Activated T-helper 1 cell treated with anti-CD3 and anti-CD28 coated beads, Interleukin-12 subunit alpha, Interleukin-12 subunit beta, Interleukin-2, Interleukin-4 antibody, amounts not matched to agents 30 ng/mL and 10 ng/mL and 1 ng/mL, durations not matched to agents 14 hours and 24 hours and 36 hours (primary cell): ENCODE data around the gene DNAJB8. TPM values are rescaled to one million over a fixed set of nuclear protein-coding genes. Genes with fewer than 3 reads are reported as not detected.

Experiments used
- DNase-seq: peaks from one replicate; pipeline ENCODE4 v3.0.0; 2021; ENCODE audit warnings: low spot score
- H3K27ac Mint-ChIP-seq: one replicate; pipeline ENCODE4 v1.8.0; 2021; ENCODE audit warnings: mild to moderate bottlenecking, mixed read lengths
- H3K27me3 Mint-ChIP-seq: one replicate; pipeline ENCODE4 v1.8.0; 2022; ENCODE audit warnings: mild to moderate bottlenecking, moderate library complexity, mixed read lengths; ENCODE audit not compliant: insufficient read depth
- H3K36me3 Mint-ChIP-seq: one replicate; pipeline ENCODE4 v1.8.0; 2021; ENCODE audit warnings: low read depth, mixed read lengths
- H3K4me1 Mint-ChIP-seq: one replicate; pipeline ENCODE4 v1.8.0; 2021; ENCODE audit warnings: low read depth, mixed read lengths
- H3K4me3 Mint-ChIP-seq: one replicate; pipeline ENCODE4 v1.8.0; 2021; ENCODE audit warnings: mild to moderate bottlenecking, moderate library complexity, mixed read lengths
- H3K9me3 Mint-ChIP-seq: one replicate; pipeline ENCODE4 v1.8.0; 2021; ENCODE audit warnings: mixed read lengths
- intact Hi-C: fragments of 100-400 bp; cut with micrococcal nuclease; formaldehyde crosslinking; loops from one replicate; pipeline ENCODE4 v1.15.1; 2024
- total RNA-seq: library from RNA; stranded (reverse); gene quantifications from 2 replicates; pipeline ENCODE4 v1.2.3, GENCODE V29; 2022

Gene DNAJB8
- total RNA-seq, 1 donor from 2014 or later, result not detected

DNA sequence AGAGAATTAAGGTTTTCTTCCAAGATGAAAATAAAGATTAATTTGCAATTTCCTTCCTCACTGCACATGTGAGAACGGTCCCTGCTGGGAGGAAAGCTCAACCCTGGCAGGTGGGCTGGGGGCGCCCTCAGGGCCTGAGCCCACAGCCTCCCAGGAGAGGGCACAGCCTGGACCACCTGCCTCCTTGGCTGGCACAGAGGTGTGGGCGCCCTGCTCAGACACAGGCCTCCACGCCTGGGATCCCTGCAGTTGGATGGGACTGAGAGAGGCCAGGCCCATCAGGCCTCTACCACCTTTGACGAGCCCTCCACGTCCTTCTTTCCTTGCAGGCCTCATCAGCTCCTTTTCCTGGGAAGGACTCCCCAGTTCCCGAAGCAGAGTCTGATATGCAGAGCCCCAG, 46.4 kb downstream of the DNAJB8 start:
- Mint-ChIP-seq H3K9me3 (no peaks in the 10 kb centered on the region), H3K27ac (no peak overlapping the region), H3K4me1 (no peaks in the 10 kb centered on the region), H3K36me3 (no peaks in the 10 kb centered on the region), H3K27me3 (peaks cover 3% of the 10 kb centered on the region), H3K4me3 (no peak overlapping the region)
- intact Hi-C loops, result no loop called here
- no peak for DNase-seq

DNA sequence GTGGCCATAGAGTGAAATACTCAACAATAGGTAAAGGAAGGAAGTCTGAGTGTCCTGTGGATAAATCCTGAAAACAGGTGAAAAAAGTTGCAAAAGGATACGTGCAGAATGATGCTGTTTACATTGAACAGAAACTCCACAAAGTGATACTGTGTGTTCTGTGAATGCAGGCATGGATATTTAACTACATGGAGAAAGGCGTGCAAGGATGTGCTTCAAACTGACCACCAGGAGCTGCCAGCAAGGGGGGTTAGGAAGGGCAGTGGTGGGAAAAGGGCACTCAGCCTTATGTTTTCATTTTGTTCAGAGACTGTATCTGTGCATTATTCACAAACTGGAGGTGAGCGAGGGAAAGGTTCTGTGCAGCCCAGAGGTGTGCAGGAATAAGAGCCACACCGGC, 47.4 kb downstream of the DNAJB8 start:
- Mint-ChIP-seq H3K4me1 (no peaks in the 10 kb centered on the region), H3K9me3 (no peaks in the 10 kb centered on the region), H3K27ac (no peak overlapping the region), H3K27me3 (peaks cover under 1% of the 10 kb centered on the region), H3K4me3 (no peak overlapping the region), H3K36me3 (no peaks in the 10 kb centered on the region)
- no peak for DNase-seq
- intact Hi-C loops, result no loop called here

DNA sequence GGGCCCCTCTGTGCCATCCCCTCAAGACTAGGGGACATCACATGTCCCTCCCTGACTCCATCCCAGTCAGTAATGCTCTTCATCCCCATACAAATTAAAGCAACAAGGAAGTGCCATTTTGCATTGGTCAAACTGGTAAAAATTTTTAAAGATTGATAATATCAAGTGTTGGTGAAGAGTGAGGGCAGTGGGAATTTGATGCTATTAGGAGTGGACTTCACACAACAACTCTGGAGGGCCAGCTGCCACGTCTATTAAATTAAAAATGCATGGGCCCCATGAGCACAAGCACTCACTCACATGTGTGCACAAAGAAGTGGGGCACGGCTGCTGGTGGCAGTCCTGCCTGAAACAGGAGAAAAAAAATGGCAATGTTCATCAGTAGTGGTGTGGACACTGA, 47.8 kb downstream of the DNAJB8 start:
- H3K4me3 Mint-ChIP-seq, result no peak overlapping the region
- no peaks in the 10 kb centered on the region for H3K9me3 Mint-ChIP-seq
- intact Hi-C loops, result no loop called here
- no peaks in the 10 kb centered on the region for H3K4me1 Mint-ChIP-seq
- DNase-seq, result no peak
- H3K27me3 Mint-ChIP-seq, result no peaks in the 10 kb centered on the region
- H3K27ac Mint-ChIP-seq, result no peak overlapping the region
- H3K36me3 Mint-ChIP-seq, result no peaks in the 10 kb centered on the region

DNA sequence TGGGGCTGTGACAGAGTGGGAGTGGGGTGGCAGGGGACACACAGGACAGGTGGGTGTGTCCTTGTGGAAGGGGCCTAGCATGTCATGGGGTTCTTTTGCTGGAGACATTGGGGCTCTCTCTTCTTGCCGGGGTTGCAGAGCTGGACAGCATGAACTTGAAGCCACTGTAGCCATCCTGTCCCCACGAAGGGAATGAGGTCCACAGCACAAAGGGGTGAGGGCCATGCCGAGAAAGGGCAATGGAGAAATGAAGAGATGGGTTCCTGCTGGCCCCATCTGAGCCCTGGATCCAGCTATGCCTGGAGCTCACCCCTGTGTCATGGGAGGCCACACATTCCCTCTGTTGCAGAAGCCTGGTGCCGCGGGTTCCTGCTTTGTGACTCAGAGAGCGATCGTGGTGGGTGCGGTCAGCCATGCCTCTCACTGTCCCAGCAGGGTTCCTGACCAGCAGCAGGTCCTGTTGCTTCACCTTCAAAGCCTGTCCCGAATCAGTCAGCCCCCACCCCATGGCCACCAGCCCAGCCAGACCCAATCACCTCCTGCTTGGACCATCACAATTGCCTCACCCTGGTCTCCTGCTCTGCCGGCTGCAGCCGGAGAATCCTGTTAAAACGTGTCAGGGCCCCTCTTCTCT, 50.0 kb downstream of the DNAJB8 start:
- no peak for DNase-seq
- H3K36me3 Mint-ChIP-seq, result no peaks in the 10 kb centered on the region
- intact Hi-C loops, result no loop called here
- no peaks in the 10 kb centered on the region for H3K9me3 Mint-ChIP-seq
- no peaks in the 10 kb centered on the region for H3K4me1 Mint-ChIP-seq
- H3K4me3 Mint-ChIP-seq, result no peak overlapping the region
- no peak overlapping the region for H3K27ac Mint-ChIP-seq
- H3K27me3 Mint-ChIP-seq, result no peaks in the 10 kb centered on the region

DNA sequence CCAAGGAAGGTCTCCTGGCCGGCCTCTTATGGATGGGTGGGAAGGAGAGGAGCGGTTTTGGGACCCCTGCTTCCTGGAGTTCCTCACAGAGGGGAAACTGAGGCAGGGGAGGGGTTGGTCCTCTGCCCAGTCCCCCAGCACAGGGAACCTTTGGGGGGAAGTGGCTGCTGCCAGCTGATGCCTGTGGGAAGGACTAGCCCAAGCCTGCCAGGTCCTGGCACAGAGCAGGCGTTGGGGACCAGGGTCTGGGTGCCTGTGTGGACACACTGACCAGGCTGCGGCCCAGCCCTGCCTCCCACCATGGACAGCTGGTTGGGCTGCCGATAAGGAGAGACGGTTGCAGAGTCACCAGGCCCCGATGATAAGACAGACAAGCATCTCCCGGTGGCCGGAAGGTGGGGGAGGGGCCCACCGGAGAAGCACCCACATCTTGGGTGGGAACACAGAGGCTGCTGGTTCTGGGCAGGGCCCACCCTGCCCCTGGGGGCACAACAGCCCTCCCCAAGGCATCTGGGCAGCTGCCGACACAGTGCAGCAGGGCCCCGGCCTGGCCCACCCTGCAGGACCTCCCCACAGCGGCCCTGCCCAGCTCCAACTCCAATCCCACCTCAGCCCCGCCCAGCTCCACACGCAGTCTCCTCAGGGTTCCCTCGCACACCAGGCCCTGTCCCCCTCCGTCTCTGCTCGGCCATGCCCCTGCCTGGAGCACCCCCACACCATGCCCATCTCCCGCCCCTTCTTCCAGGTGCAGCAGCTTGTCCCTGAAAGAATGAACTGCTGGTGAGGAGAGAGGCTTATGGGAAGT, 50.7 kb downstream of the DNAJB8 start:
- no peak for DNase-seq
- intact Hi-C loops, result no loop called here
- no peaks in the 10 kb centered on the region for H3K36me3 Mint-ChIP-seq
- no peak overlapping the region for H3K27ac Mint-ChIP-seq
- no peaks in the 10 kb centered on the region for H3K4me1 Mint-ChIP-seq
- H3K27me3 Mint-ChIP-seq, result no peaks in the 10 kb centered on the region
- H3K9me3 Mint-ChIP-seq, result no peaks in the 10 kb centered on the region
- H3K4me3 Mint-ChIP-seq, result no peak overlapping the region

DNA sequence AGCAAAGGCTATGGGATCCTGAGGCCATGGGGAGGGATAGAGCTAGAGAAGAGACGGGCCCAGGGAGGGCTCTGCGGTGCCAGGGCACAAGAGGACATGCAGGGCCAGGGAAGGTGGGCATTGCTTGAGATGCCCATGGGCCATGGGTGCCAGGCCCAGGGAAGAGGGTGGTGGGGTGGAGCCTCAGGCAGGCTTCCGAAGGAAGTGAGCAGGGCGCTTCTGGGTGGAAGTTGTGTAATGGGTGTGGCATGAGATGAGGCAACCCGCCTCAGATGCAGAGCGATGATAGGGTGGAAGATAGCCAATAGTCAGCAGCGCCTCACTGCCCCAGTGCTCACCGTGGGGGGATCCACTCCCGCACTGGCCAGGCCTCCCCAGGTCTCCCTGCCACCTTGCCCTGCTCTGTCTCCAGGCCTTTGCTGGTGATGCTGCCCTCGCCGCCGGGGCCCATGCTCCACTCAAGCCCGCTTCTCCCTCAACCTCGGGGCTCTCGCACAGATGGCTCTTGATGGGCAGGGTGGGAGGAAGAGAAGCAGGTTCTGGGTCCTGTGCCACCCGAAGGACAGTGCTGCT, 51.4 kb downstream of the DNAJB8 start:
- no peak overlapping the region for H3K27ac Mint-ChIP-seq
- no peak overlapping the region for H3K4me3 Mint-ChIP-seq
- H3K4me1 Mint-ChIP-seq, result no peaks in the 10 kb centered on the region
- no peaks in the 10 kb centered on the region for H3K9me3 Mint-ChIP-seq
- no peak for DNase-seq
- no peaks in the 10 kb centered on the region for H3K27me3 Mint-ChIP-seq
- intact Hi-C loops, result no loop called here
- H3K36me3 Mint-ChIP-seq, result no peaks in the 10 kb centered on the region

DNA sequence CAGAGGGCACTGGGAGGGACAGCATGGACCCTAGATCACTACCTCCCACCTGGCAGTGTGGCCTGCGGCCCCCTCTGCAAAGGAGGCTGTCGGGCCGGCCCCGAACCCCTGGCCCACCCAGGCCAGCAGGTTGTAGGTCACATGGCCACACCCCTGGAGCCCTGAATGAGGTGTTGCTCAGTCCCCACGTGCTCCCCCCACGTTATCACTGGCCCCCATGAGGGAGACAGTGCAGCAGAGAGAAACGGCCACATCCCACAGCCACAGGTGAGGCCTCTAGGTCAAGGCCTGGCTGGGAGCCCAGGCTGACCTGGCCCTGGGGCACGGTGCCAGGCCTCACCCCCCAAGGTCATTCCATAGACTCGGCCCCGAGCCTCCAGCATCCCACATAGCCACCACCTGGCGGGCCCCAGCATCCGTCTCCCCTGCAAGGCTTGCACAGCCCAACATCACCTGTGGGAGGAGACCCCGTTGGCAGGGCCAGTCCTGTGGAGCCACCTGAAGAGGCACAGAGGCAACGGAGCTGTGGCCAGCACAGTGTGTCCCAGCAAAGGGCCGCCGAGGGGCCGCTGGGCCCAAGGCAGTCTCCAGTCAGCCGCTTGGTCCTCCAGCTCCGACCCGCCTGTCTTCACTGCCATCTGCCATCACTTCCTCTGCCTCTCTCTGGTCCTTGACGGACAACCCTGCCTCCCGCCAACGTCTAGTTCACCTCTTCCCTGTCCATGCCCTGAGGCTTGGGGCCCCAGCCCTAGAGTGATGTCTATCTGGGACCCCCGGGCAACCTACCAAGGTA, 53.1 kb downstream of the DNAJB8 start:
- H3K27me3 Mint-ChIP-seq, result no peaks in the 10 kb centered on the region

DNA sequence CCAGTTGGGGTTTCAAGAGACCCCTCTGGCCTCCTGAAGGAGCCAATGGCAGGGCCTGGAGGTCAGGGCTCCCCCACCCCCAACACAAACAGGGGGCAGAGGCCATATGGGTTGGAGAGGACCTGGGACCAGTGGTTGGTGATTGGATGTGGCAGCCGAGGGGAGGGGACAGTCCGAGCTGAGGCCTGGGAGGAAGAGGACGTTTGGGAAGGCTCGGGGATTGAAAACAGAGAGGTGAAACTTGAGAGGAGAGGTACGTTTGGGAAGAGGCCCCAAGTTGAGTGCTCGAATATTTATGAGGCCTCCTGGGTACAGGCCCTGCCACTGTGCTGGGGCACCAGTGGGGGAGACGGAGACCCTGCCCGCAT, 53.7 kb downstream of the DNAJB8 start:
- Mint-ChIP-seq H3K27ac (no peak overlapping the region), H3K4me3 (no peak overlapping the region), H3K27me3 (no peaks in the 10 kb centered on the region), H3K9me3 (no peaks in the 10 kb centered on the region), H3K36me3 (no peaks in the 10 kb centered on the region), H3K4me1 (no peaks in the 10 kb centered on the region)
- DNase-seq, result no peak
- intact Hi-C loops, result no loop called here

More for the DNA sequence above, 53.1 kb downstream of the DNAJB8 start:
- Mint-ChIP-seq H3K9me3 (no peaks in the 10 kb centered on the region), H3K36me3 (no peaks in the 10 kb centered on the region), H3K4me3 (no peak overlapping the region), H3K27ac (no peak overlapping the region), H3K4me1 (no peaks in the 10 kb centered on the region)
- intact Hi-C loops, result no loop called here
- no peak for DNase-seq

Other genes starting within 250 kb of the DNAJB8 start
- gene GATA2, start 26.3 kb upstream of the DNAJB8 start, total RNA-seq, result 0.18 and 0.22 TPM in 2 replicates
- 190 and 194 TPM in 2 replicates for gene RPN1, start 183.9 kb upstream of the DNAJB8 start, total RNA-seq